ENCODE results near the gene NR2C1. TPM values are rescaled to one million over a fixed set of nuclear protein-coding genes. Genes with fewer than 3 reads are reported as not detected.

The NR2C1 gene
- total RNA-seq, 1 donor from 2014 or later = 43.4 TPM

DNA sequence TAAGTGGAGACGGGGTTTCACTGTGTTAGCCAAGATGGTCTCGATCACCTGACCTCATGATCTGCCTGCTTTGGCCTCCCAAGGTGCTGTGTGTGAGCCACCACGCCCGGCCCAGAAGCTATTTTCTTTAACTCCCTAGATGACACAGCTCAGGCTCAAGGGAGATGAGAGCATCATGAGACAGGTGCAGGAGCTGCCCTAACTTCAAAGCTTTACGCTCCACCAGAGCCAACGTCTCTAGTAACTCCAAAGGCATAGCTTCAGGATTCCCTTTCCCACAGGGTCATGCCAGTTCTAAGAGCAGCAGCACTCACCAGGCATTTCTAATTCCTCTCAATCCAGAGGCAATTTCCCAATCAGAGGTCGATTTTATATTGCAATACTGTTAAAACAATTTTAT lies 91.0 kb downstream of the NR2C1 start:
- no peak overlapping the region for H3K4me3 ChIP-seq (ENCODE audit: low read depth, low read length)
- TF ChIP-seq, protein P1, sequence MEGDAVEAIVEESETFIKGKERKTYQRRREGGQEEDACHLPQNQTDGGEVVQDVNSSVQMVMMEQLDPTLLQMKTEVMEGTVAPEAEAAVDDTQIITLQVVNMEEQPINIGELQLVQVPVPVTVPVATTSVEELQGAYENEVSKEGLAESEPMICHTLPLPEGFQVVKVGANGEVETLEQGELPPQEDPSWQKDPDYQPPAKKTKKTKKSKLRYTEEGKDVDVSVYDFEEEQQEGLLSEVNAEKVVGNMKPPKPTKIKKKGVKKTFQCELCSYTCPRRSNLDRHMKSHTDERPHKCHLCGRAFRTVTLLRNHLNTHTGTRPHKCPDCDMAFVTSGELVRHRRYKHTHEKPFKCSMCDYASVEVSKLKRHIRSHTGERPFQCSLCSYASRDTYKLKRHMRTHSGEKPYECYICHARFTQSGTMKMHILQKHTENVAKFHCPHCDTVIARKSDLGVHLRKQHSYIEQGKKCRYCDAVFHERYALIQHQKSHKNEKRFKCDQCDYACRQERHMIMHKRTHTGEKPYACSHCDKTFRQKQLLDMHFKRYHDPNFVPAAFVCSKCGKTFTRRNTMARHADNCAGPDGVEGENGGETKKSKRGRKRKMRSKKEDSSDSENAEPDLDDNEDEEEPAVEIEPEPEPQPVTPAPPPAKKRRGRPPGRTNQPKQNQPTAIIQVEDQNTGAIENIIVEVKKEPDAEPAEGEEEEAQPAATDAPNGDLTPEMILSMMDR (conservative IDR thresholded peaks at IDR 0.05; ENCODE audit: low read depth, low read length) = no peak
- no peak for DNase-seq (ENCODE audit: low read depth)

DNA sequence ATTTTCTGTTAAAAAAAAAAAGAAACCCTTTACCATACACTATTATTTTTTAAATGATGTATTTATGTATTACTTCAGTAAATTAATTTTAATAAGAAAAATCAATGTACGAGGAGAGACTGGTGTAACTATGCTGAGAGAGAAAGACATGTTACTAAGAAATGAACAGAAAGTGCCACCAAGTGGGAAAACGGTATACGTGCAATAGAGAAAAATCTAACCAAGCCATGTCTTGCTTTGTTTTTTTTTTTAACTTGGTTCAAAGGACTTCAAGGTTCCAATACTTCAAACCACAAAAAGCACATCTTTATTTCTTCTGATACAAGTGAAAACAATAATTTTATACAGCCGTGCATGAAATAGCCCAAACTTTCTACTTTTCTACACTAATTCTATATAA lies 92.8 kb downstream of the NR2C1 start:
- DNase-seq (ENCODE audit: low read depth) = no peak
- H3K4me3 ChIP-seq (ENCODE audit: low read depth, low read length) = no peak overlapping the region
- TF ChIP-seq, protein P1 (conservative IDR thresholded peaks at IDR 0.05; ENCODE audit: low read depth, low read length) = no peak

DNA sequence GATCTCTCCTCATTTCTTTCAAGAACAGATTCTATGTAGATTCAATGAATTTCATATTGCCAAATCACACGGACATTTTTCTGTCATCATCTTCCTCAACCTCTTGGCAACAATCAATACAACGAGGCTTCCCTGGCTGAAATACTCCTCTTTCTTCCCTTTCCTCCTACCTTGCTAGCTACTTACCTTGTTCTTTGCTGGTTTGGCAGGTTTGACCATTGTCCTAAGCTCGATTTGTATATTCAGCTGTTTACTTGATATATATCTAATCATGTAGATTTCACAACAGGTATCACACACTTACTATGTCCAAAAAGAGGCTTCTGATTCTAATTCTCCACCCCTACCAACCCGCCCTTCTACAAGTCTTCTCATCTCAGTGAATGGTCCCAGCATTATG lies 93.5 kb downstream of the NR2C1 start:
- DNase-seq (ENCODE audit: low read depth) = no peak
- H3K4me3 ChIP-seq (ENCODE audit: low read depth, low read length) = no peak overlapping the region
- TF ChIP-seq, protein P1 (conservative IDR thresholded peaks at IDR 0.05; ENCODE audit: low read depth, low read length) = no peak

DNA sequence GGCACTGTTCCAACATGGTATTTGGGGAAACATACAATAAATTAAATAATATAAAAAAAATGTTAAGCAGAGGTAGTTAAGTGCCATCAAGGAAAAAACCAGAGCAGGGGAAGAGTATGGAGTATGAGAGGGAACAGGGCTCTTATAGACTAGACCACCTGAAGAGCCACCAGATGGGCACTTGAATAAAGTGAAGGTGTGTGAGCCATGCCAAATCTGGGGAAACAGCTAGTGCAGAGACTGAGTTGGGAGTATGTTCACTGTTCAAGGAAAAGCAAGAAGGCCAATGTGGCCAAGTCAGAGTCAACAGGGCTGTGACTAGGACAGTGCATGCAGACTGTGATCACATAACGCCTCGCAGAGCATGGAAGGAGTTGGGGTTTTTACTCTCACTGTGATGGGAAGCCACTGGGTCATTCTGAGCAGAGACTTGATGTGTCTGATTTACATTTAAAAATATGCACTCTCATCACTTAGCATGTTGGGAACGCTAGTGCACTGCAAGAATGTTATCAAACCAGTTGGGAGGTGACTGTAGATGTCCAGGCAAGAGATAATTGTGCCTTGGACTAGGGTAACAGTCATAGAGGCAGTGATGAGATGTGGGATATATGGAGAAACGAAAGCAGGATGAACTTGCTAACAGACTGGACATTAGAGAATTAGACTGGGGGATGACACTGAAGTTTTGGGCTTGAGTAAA lies 95.5 kb downstream of the NR2C1 start:
- H3K4me3 ChIP-seq (ENCODE audit: low read depth, low read length) = no peak overlapping the region
- TF ChIP-seq, protein P1 (conservative IDR thresholded peaks at IDR 0.05; ENCODE audit: low read depth, low read length) = no peak
- no peak for DNase-seq (ENCODE audit: low read depth)

DNA sequence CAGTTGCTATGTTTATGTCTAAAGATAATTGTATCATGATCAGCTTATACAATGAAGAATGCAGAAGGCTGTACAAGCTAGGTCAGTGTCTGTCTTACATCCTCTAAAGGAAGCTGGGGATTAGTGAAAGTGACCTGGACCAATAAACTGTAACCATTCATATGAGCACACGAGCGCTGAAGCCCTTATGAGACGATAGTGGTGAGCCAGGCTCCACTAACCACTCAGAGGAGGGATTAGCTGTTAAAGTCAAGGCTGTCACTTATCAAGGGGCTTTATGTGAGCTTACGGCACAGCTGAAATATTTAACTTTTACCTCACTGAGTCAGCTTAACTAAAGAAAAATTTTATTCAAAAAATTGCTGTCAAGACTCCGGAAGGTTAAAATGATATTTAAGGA lies 100.2 kb downstream of the NR2C1 start:
- TF ChIP-seq, protein P1 (conservative IDR thresholded peaks at IDR 0.05; ENCODE audit: low read depth, low read length) = no peak
- no peak overlapping the region for H3K4me3 ChIP-seq (ENCODE audit: low read depth, low read length)
- no peak for DNase-seq (ENCODE audit: low read depth)

DNA sequence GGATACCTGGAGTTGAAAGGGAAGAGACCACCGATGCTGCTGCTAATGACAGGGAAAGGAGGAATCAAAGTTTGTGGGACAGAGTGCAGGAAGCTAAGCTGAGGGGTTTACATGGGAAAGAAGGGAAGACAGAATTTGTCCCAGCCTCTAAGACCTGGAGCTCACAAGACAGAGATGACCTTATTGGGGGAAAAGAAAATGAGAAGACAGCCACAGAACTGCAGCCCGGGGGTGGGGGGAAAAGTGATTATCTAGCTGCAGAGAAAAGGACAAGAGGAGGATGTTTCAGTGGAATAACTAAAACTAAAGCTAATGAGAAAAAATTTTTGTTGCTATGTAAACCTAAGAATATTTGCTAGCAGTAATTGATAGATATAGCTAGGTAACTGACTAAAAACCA lies 100.6 kb downstream of the NR2C1 start:
- no peak for DNase-seq (ENCODE audit: low read depth)
- TF ChIP-seq, protein P1 (conservative IDR thresholded peaks at IDR 0.05; ENCODE audit: low read depth, low read length) = no peak
- no peak overlapping the region for H3K4me3 ChIP-seq (ENCODE audit: low read depth, low read length)

DNA sequence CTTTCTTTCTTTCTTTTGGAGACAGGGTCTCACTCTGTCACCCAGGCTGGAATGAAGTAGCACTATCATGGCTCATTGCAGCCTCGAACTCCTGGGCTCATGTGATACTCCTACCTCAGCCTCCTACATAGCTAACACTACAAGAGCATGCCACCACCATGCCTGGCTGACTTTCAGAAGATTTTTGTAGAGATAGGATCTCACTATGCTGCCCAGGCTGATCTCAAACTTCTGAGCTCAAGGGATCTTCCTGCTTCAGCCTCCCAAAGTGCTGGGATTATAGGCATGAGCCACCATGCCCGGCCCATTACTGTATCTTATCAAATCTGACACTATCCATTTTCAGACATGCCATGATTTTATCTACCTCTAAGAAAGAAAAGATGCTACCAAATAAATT lies 101.5 kb downstream of the NR2C1 start:
- DNase-seq (ENCODE audit: low read depth) = no peak
- TF ChIP-seq, protein P1 (conservative IDR thresholded peaks at IDR 0.05; ENCODE audit: low read depth, low read length) = no peak
- no peak overlapping the region for H3K4me3 ChIP-seq (ENCODE audit: low read depth, low read length)

Data from epithelial cell of proximal tubule (primary cell).